Neuronal stem cell (in vitro differentiated cells): ENCODE measurements around the gene C3orf33.

ENCODE experiments used
- DNase-seq: peaks from one replicate; pipeline ENCODE4 v3.0.0-alpha.2; 2013; ENCODE audit warnings: low spot score
- H2AFZ ChIP-seq: one replicate; pipeline ENCODE4 v1.6.1; 2013; ENCODE audit warnings: mild to moderate bottlenecking, low read length, inconsistent platforms
- H2AK5ac ChIP-seq: 2 replicates; pipeline ENCODE4 v1.6.1; 2013; ENCODE audit warnings: low read depth, mild to moderate bottlenecking, inconsistent platforms, low read length, moderate library complexity, mixed read lengths
- H2BK120ac ChIP-seq: 2 replicates; pipeline ENCODE4 v1.6.1; 2013; ENCODE audit warnings: low read depth, mild to moderate bottlenecking, inconsistent platforms, low read length, moderate library complexity, mixed read lengths
- H2BK12ac ChIP-seq: one replicate; pipeline ENCODE4 v1.6.1; 2013; ENCODE audit warnings: low read length, inconsistent platforms
- H2BK15ac ChIP-seq: 2 replicates; pipeline ENCODE4 v1.6.1; 2013; ENCODE audit warnings: mild to moderate bottlenecking, low read length, inconsistent platforms, mixed read lengths
- H2BK5ac ChIP-seq: one replicate; pipeline ENCODE4 v1.6.1; 2013; ENCODE audit warnings: inconsistent platforms, mild to moderate bottlenecking, low read length, moderate library complexity
- H3K14ac ChIP-seq: one replicate; pipeline ENCODE4 v1.6.1; 2013; ENCODE audit warnings: low read length, inconsistent platforms
- H3K18ac ChIP-seq: 2 replicates; pipeline ENCODE4 v1.6.1; 2013; ENCODE audit warnings: low read length, inconsistent platforms
- H3K23ac ChIP-seq: 2 replicates; pipeline ENCODE4 v1.6.1; 2013; ENCODE audit warnings: low read depth, mild to moderate bottlenecking, mixed read lengths, low read length, inconsistent platforms; ENCODE audit not compliant: poor library complexity
- H3K27ac ChIP-seq: replicated peaks from 3 replicates; pipeline ENCODE4 v1.5.1; 2013; ENCODE audit warnings: low read length, inconsistent platforms
- H3K27me3 ChIP-seq, 3 experiments: 2 replicates each; pipeline ENCODE4 v1.6.1; 2013; ENCODE audit warnings: low read length in 3 of 3, mild to moderate bottlenecking in 2 of 3, inconsistent platforms in 1 of 3, low read depth in 1 of 3, mixed read lengths in 1 of 3, moderate library complexity in 1 of 3; ENCODE audit not compliant: control insufficient read depth in 3 of 3, insufficient read depth in 3 of 3
- H3K36me3 ChIP-seq, 2 donors: replicated peaks in 1 of 2; 2 replicates each; pipeline ENCODE4 v1.6.1; 2013; ENCODE audit warnings: low read length in 2 of 2; ENCODE audit not compliant: control insufficient read depth in 2 of 2, insufficient read depth in 2 of 2
- H3K4ac ChIP-seq: 2 replicates; pipeline ENCODE4 v1.6.1; 2013; ENCODE audit warnings: inconsistent platforms, mild to moderate bottlenecking, low read length, moderate library complexity
- H3K4me1 ChIP-seq, 2 donors: 1 replicate in 1 of 2; 2 replicates in 1 of 2; pipeline ENCODE4 v1.6.1; 2013; ENCODE audit warnings: low read length in 2 of 2, low read depth in 1 of 2; ENCODE audit not compliant: control insufficient read depth in 2 of 2, insufficient read depth in 1 of 2
- H3K4me2 ChIP-seq: one replicate; pipeline ENCODE4 v1.6.1; 2013; ENCODE audit warnings: mild to moderate bottlenecking, low read length, inconsistent platforms; ENCODE audit not compliant: insufficient read depth, poor library complexity, severe bottlenecking
- H3K4me3 ChIP-seq, 2 donors: 2 replicates each; pipeline ENCODE4 v1.5.1; 2013; ENCODE audit warnings: low read length in 2 of 2, mild to moderate bottlenecking in 2 of 2, inconsistent platforms in 1 of 2, moderate library complexity in 1 of 2
- H3K79me1 ChIP-seq: one replicate; pipeline ENCODE4 v1.6.1; 2013; ENCODE audit warnings: low read depth, mild to moderate bottlenecking, inconsistent platforms, low read length, moderate library complexity
- H3K9ac ChIP-seq: one replicate; pipeline ENCODE4 v1.6.1; 2013; ENCODE audit warnings: mild to moderate bottlenecking, low read depth, low read length, inconsistent platforms; ENCODE audit not compliant: poor library complexity
- H3K9me3 ChIP-seq, 2 donors: replicated peaks in 1 of 2; 2 replicates each; pipeline versions ENCODE3 to v1.6.1; 2013; ENCODE audit warnings: low read length in 2 of 2, mild to moderate bottlenecking in 2 of 2, inconsistent platforms in 1 of 2, low read depth in 1 of 2, mixed read lengths in 1 of 2, moderate library complexity in 1 of 2; ENCODE audit not compliant: control insufficient read depth in 2 of 2, insufficient read depth in 1 of 2
- H4K8ac ChIP-seq: one replicate; pipeline ENCODE4 v1.6.1; 2013; ENCODE audit warnings: low read depth, mild to moderate bottlenecking, inconsistent platforms, low read length, moderate library complexity
- H4K91ac ChIP-seq: one replicate; pipeline ENCODE4 v1.6.1; 2013; ENCODE audit warnings: low read length, low read depth, mild to moderate bottlenecking, inconsistent platforms; ENCODE audit not compliant: poor library complexity
- WGBS, 2 donors: extraction: QIAGEN DNeasy Blood & Tissue Kit; methylation state at CpG; one replicate each; pipeline ENCODE4 v1.1.7; 2013; ENCODE audit warnings: missing lambda C conversion rate in 2 of 2, mixed read lengths in 1 of 2; ENCODE audit not compliant: insufficient read length in 2 of 2, insufficient replicate concordance in 1 of 2; ENCODE audit errors: extremely low coverage in 2 of 2; 5-methylcytosine and 5-hydroxymethylcytosine counted together

C3orf33 gene

GRCh38 chr3:155742349-155742965 is 63.6 kb downstream of the C3orf33 start:
- Histone ChIP-seq H3K18ac (no peak overlapping the region), H3K36me3 (peaks cover 0 to 7% of the 10 kb centered on the region in 2 donors), H2BK120ac (no peak overlapping the region), H3K27me3 (no peaks in the 10 kb centered on the region), H4K8ac (no peak overlapping the region), H3K9ac (no peak overlapping the region), H3K27ac (no peak overlapping the region), H2BK5ac (no peak overlapping the region), H4K91ac (no peak overlapping the region), H3K4ac (no peak overlapping the region), H3K9me3 (no peaks in the 10 kb centered on the region), H3K14ac (no peak overlapping the region), H3K4me3 (peak overlapping the region in 1 of 2 donors; percentile 94), H3K79me1 (peaks cover 3% of the 10 kb centered on the region), H3K23ac (no peak overlapping the region), H2BK15ac (no peak overlapping the region), H2AFZ (no peak overlapping the region), H2BK12ac (no peak overlapping the region), H2AK5ac (no peak overlapping the region), H3K4me2 (peak overlapping the region; percentile 32), H3K4me1 (peaks cover 7 to 36% of the 10 kb centered on the region in 2 donors)
- WGBS, 2 donors: no CpG with 5 or more reads among the region's 5 CpGs
- no peak for DNase-seq

- H2BK15ac ChIP-seq: no peak overlapping the region
- H3K9ac ChIP-seq: no peak overlapping the region
- H3K4ac ChIP-seq: no peak overlapping the region
- no peak overlapping the region for H3K23ac ChIP-seq
- no peak overlapping the region for H2AFZ ChIP-seq
- H2BK12ac ChIP-seq: no peak overlapping the region
- peaks cover 3% of the 10 kb centered on the region for H3K79me1 ChIP-seq
- H3K4me1 ChIP-seq: peaks cover 7 to 28% of the 10 kb centered on the region in 2 donors
- no peak overlapping the region for H4K91ac ChIP-seq
- H2BK5ac ChIP-seq: no peak overlapping the region
- H3K18ac ChIP-seq: no peak overlapping the region
- no peaks in the 10 kb centered on the region for H3K27me3 ChIP-seq
- peak overlapping the region; percentile 21 for H3K27ac ChIP-seq
- no peaks in the 10 kb centered on the region for H3K9me3 ChIP-seq
- no peak overlapping the region for H3K14ac ChIP-seq
- H4K8ac ChIP-seq: no peak overlapping the region
- H3K4me2 ChIP-seq: no peak overlapping the region
- H3K4me3 ChIP-seq: no peak overlapping the region
- H3K36me3 ChIP-seq: peaks cover 0 to 7% of the 10 kb centered on the region in 2 donors
- H2AK5ac ChIP-seq: no peak overlapping the region
- no peak overlapping the region for H2BK120ac ChIP-seq
- DNase-seq: no peak
These were observed 64.5 kb downstream of the C3orf33 start for GRCh38 chr3:155741603-155742002.

- peaks cover 8 to 25% of the 10 kb centered on the region in 2 donors for H3K4me1 ChIP-seq
- no peak overlapping the region for H2AK5ac ChIP-seq
- H2BK15ac ChIP-seq: no peak overlapping the region
- peaks cover 3% of the 10 kb centered on the region for H3K79me1 ChIP-seq
- no peak overlapping the region for H3K14ac ChIP-seq
- no peak overlapping the region for H3K4me3 ChIP-seq
- DNase-seq: no peak
- H3K9ac ChIP-seq: no peak overlapping the region
- no peak overlapping the region for H3K23ac ChIP-seq
- H3K9me3 ChIP-seq: no peaks in the 10 kb centered on the region
- H2BK5ac ChIP-seq: no peak overlapping the region
- peak overlapping the region; percentile 15 for H3K4me2 ChIP-seq
- H3K18ac ChIP-seq: no peak overlapping the region
- H3K4ac ChIP-seq: no peak overlapping the region
- no peak overlapping the region for H2BK120ac ChIP-seq
- peak overlapping the region; percentile 54 for H3K27ac ChIP-seq
- no peak overlapping the region for H4K91ac ChIP-seq
- peaks cover 0 to 12% of the 10 kb centered on the region in 2 donors for H3K36me3 ChIP-seq
- H4K8ac ChIP-seq: no peak overlapping the region
- H2BK12ac ChIP-seq: no peak overlapping the region
- no peak overlapping the region for H2AFZ ChIP-seq
- H3K27me3 ChIP-seq: no peaks in the 10 kb centered on the region
- no CpG with 5 or more reads among the region's 3 CpGs for WGBS, 2 donors
These were observed 65.0 kb downstream of the C3orf33 start for GRCh38 chr3:155741101-155741500.

- H3K14ac ChIP-seq: no peak overlapping the region
- no peak overlapping the region for H4K8ac ChIP-seq
- no peak overlapping the region for H2BK12ac ChIP-seq
- WGBS, 2 donors: no CpG with 5 or more reads among the region's 5 CpGs
- H3K4me2 ChIP-seq: no peak overlapping the region
- no peak overlapping the region for H2BK120ac ChIP-seq
- H3K9ac ChIP-seq: no peak overlapping the region
- H3K36me3 ChIP-seq: peaks cover 0 to 25% of the 10 kb centered on the region in 2 donors
- no peak overlapping the region for H2AK5ac ChIP-seq
- peaks cover 1% of the 10 kb centered on the region for H3K79me1 ChIP-seq
- H2BK5ac ChIP-seq: no peak overlapping the region
- H3K27ac ChIP-seq: no peak overlapping the region
- no peak overlapping the region for H3K23ac ChIP-seq
- no peak overlapping the region for H2BK15ac ChIP-seq
- no peaks in the 10 kb centered on the region for H3K27me3 ChIP-seq
- no peak overlapping the region for H3K4ac ChIP-seq
- H2AFZ ChIP-seq: no peak overlapping the region
- no peak overlapping the region for H4K91ac ChIP-seq
- no peak overlapping the region for H3K18ac ChIP-seq
- no peak for DNase-seq
- no peak overlapping the region for H3K4me3 ChIP-seq
- H3K4me1 ChIP-seq: peaks cover 8 to 22% of the 10 kb centered on the region in 2 donors
- peaks cover 0 to 4% of the 10 kb centered on the region in 2 donors for H3K9me3 ChIP-seq
These were observed 66.9 kb downstream of the C3orf33 start for GRCh38 chr3:155739154-155739553.
